ENCODE measurements around the gene SEC14L3. TPM values are rescaled to one million over a fixed set of nuclear protein-coding genes. Genes with fewer than 3 reads are reported as not detected.

The SEC14L3 gene
- polyA plus RNA-seq, 1 of the 3 experiments (the other 2 are of a cell fraction) = not detected

- ChIA-PET CTCF (interaction anchor here (0.9 kb wide), 1 partner anchor 87 kb away, joined by 4 read pairs; no protein-coding TSS in a partner anchor), POLR2A (interaction anchor here (1.4 kb wide), 1 partner anchor 10 kb away, joined by 3 read pairs; no protein-coding TSS in a partner anchor)
- no peak overlapping the region for H3K4me3 ChIP-seq (ENCODE audit: low read depth in 2 of 2, low read length in 1 of 2)
- H3K36me3 ChIP-seq (replicated peaks in 1 of 2; ENCODE audit: control insufficient read depth in 1 of 2, insufficient read depth in 2 of 2, low read length in 1 of 2) = no peaks in the 10 kb centered on the region
- no peaks in the 10 kb centered on the region for H4K20me1 ChIP-seq (ENCODE audit: insufficient read depth)
- peaks cover 7% of the 10 kb centered on the region; the same call in 1 of the 2 replicates for H3K27me3 ChIP-seq (ENCODE audit: insufficient read depth)
- no peaks in the 10 kb centered on the region for H3K9me3 ChIP-seq
- no peaks in the 10 kb centered on the region for H3K79me2 ChIP-seq (ENCODE audit: insufficient read depth)
- no peak overlapping the region for H3K9ac ChIP-seq
- H3K4me2 ChIP-seq = no peak overlapping the region
- no peaks in the 10 kb centered on the region for H3K9me2 ChIP-seq
- H3K27ac ChIP-seq (ENCODE audit: low read depth in 2 of 2, low read length in 1 of 2) = no peak overlapping the region
- TF ChIP-seq NRF1 (IDR thresholded peaks at IDR 0.05; ENCODE audit: low read depth, low read length) = no peak
- TF ChIP-seq USF1 (IDR thresholded peaks at IDR 0.05; ENCODE audit: borderline replicate concordance, low read depth) = no peak
- TF ChIP-seq ELF1 (IDR thresholded peaks at IDR 0.05) = no peak
- H2AFZ ChIP-seq (ENCODE audit: low read depth) = no peak overlapping the region
- no peaks in the 10 kb centered on the region for H3F3A ChIP-seq (replicated peaks; ENCODE audit: insufficient read depth)
- WGBS (ENCODE audit: low lambda C conversion rate) = 65% methylated on average over 2 of the region's 4 CpGs
- no peak for DNase-seq
- no peaks in the 10 kb centered on the region for H3K4me1 ChIP-seq (ENCODE audit: control insufficient read depth in 1 of 2, insufficient read depth in 2 of 2, low read depth in 1 of 2, low read length in 1 of 2)
Measured at GRCh38 chr22:30514252-30514651, 42.4 kb upstream of the SEC14L3 start.

- Histone ChIP-seq H3K4me1 (ENCODE audit: control insufficient read depth in 1 of 2, insufficient read depth in 2 of 2, low read depth in 1 of 2, low read length in 1 of 2) (no peaks in the 10 kb centered on the region), H4K20me1 (ENCODE audit: insufficient read depth) (no peaks in the 10 kb centered on the region), H3K79me2 (ENCODE audit: insufficient read depth) (no peaks in the 10 kb centered on the region), H3F3A (replicated peaks; ENCODE audit: insufficient read depth) (no peaks in the 10 kb centered on the region), H3K9me3 (no peaks in the 10 kb centered on the region), H3K9me2 (no peaks in the 10 kb centered on the region), H3K27me3 (ENCODE audit: insufficient read depth) (peaks cover 7% of the 10 kb centered on the region; the same call in 1 of the 2 replicates), H3K9ac (no peak overlapping the region), H3K4me3 (ENCODE audit: low read depth in 2 of 2, low read length in 1 of 2) (no peak overlapping the region), H3K4me2 (no peak overlapping the region), H2AFZ (ENCODE audit: low read depth) (no peak overlapping the region), H3K27ac (ENCODE audit: low read depth in 2 of 2, low read length in 1 of 2) (no peak overlapping the region), H3K36me3 (replicated peaks in 1 of 2; ENCODE audit: control insufficient read depth in 1 of 2, insufficient read depth in 2 of 2, low read length in 1 of 2) (no peaks in the 10 kb centered on the region)
- POLR2A ChIA-PET = interaction anchor here (1.4 kb wide), 1 partner anchor 10 kb away, joined by 3 read pairs; no protein-coding TSS in a partner anchor
- no peak for DNase-seq
- WGBS (ENCODE audit: low lambda C conversion rate) = 61% methylated on average over 3 of the region's 6 CpGs
- CTCF ChIA-PET = no interaction called here
- TF ChIP-seq TEAD4 (IDR thresholded peaks at IDR 0.05; ENCODE audit: borderline replicate concordance, insufficient read depth) = no peak
- no peak for TF ChIP-seq JUND (IDR thresholded peaks at IDR 0.05)
- TF ChIP-seq ZBTB33 (IDR thresholded peaks at IDR 0.05; ENCODE audit: borderline replicate concordance, low read depth) = no peak
- no peak for TF ChIP-seq REST (IDR thresholded peaks at IDR 0.05; ENCODE audit: low read depth, low read length)
- no peak for TF ChIP-seq YY1 (IDR thresholded peaks at IDR 0.05; ENCODE audit: low read depth)
- no peak for TF ChIP-seq EP300 (IDR thresholded peaks at IDR 0.05; ENCODE audit: borderline replicate concordance in 1 of 2, low read depth in 1 of 2, low read length in 1 of 2)
- no peak for TF ChIP-seq FOXJ3 (CRISPR knock-in tag; IDR thresholded peaks at IDR 0.05)
- TF ChIP-seq MAX (IDR thresholded peaks at IDR 0.05; ENCODE audit: low read depth) = no peak
- no peak for TF ChIP-seq RCOR1 (IDR thresholded peaks at IDR 0.05; ENCODE audit: low read length)
- TF ChIP-seq USF2 (IDR thresholded peaks at IDR 0.05; ENCODE audit: borderline replicate concordance, low read depth, low read length) = no peak
- TF ChIP-seq TAF1 (IDR thresholded peaks at IDR 0.05; ENCODE audit: borderline replicate concordance, low read depth, low read length) = no peak
- TF ChIP-seq RFX5 (IDR thresholded peaks at IDR 0.05; ENCODE audit: low read length) = no peak
- TF ChIP-seq NFIC (IDR thresholded peaks at IDR 0.05; ENCODE audit: borderline replicate concordance) = no peak
Measured at GRCh38 chr22:30513462-30513861, 41.6 kb upstream of the SEC14L3 start.

All from SK-N-SH (cell line).